ENCODE measurements around the gene OR4F17.
"Not testable (repeated sequence)": the region's sequence is repeated elsewhere in the genome, so short reads cannot be mapped to it uniquely, and the experiment has no call there.

The OR4F17 gene, protein sequence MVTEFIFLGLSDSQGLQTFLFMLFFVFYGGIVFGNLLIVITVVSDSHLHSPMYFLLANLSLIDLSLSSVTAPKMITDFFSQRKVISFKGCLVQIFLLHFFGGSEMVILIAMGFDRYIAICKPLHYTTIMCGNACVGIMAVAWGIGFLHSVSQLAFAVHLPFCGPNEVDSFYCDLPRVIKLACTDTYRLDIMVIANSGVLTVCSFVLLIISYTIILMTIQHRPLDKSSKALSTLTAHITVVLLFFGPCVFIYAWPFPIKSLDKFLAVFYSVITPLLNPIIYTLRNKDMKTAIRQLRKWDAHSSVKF

GRCh38 chr19:106804-107203 lies at the start of gene OR4F17:
Gene OR4F17, plus strand, starts transcription at chr19:107104. Its CDS starts 3,575 bp downstream, at chr19:110679.
- DNase-seq (ENCODE audit: extremely low spot score); CTCF ChIA-PET; POLR2A ChIA-PET: not testable (repeated sequence)

- POLR2A ChIA-PET; CTCF ChIA-PET; DNase-seq (ENCODE audit: extremely low spot score): not testable (repeated sequence)
Measured at GRCh38 chr19:70793-71192, 36.1 kb upstream of the OR4F17 start.

- CTCF ChIA-PET; POLR2A ChIA-PET; DNase-seq (ENCODE audit: extremely low spot score): not testable (repeated sequence)
Measured at GRCh38 chr19:82864-83263, 24.0 kb upstream of the OR4F17 start.

DNA sequence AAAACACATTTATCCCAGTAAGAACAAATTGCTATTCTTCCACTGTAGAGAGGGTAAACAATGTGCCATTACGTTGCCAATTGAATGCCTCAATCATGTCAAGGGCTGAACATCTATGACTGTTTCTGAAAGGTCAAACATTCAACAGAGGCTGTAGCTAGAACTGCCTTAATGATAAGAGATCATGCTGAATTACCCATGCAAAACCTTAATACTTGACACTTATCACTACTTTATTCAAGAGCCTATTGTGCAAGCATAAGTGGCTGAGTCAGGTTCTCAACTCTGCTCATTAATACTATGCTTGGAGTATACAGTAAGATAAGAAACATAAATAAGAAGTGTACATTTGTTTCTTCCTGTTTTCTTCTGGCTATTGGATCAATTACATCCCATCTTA lies 23.3 kb upstream of the OR4F17 start:
- CTCF ChIA-PET; POLR2A ChIA-PET; DNase-seq (ENCODE audit: extremely low spot score): not testable (repeated sequence)

DNA sequence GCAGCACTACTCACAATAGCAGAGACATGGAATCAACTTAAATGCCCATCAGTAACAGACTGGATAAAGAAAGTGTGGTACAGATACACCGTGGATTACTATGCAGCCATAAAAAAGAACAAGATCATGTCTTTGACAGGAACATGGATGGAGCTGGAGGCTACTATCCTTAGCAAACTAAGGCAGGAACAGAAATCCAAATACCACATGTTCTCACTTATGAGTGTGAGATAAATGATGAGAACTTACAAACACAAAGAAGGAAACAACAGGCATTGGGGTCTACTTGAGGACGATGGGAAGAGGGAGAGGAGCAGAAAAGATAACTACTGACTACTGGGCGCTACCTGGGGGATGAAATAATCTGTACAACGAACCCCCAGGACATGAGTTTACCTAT lies 16.2 kb upstream of the OR4F17 start:
- DNase-seq (ENCODE audit: extremely low spot score); POLR2A ChIA-PET; CTCF ChIA-PET: not testable (repeated sequence)

DNA sequence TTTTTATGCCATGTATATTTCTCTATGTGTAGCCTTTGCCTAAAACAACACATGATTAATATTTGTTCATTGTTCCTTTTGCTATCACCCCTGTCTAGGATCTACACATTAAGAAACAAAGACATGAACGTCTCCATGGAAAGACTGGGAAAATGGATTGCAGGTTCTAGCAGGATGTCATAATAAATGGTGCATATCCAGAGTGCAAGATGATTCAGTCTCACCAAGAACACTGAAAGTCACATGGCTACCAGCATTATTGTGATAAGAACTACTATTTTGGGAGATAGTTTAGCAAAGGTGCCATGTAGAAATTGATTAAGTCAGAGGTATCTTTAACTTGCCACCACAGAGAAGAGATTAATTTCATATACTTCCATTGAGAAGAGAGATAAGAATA lies 12.1 kb upstream of the OR4F17 start:
- DNase-seq (ENCODE audit: extremely low spot score); POLR2A ChIA-PET; CTCF ChIA-PET: not testable (repeated sequence)

DNA sequence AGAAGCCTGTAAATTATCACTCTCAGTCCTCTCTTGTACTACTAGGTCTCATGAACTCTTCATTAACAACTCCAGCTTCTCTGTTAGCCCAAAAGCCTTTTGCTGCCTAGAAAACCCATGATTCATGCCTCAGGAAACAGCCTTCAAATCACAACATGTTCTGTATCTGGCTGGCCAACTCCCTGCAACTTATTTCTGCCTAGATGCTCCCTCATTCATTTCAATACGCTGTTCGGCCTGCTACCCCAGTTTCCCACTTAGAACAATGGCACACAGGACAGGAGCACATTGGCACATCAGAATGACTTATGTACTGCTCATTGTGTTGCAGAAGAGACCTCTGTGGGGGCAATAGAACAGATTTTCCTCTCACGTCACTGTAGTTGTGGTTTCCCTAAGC lies 9.3 kb upstream of the OR4F17 start:
- POLR2A ChIA-PET; DNase-seq (ENCODE audit: extremely low spot score); CTCF ChIA-PET: not testable (repeated sequence)

DNA sequence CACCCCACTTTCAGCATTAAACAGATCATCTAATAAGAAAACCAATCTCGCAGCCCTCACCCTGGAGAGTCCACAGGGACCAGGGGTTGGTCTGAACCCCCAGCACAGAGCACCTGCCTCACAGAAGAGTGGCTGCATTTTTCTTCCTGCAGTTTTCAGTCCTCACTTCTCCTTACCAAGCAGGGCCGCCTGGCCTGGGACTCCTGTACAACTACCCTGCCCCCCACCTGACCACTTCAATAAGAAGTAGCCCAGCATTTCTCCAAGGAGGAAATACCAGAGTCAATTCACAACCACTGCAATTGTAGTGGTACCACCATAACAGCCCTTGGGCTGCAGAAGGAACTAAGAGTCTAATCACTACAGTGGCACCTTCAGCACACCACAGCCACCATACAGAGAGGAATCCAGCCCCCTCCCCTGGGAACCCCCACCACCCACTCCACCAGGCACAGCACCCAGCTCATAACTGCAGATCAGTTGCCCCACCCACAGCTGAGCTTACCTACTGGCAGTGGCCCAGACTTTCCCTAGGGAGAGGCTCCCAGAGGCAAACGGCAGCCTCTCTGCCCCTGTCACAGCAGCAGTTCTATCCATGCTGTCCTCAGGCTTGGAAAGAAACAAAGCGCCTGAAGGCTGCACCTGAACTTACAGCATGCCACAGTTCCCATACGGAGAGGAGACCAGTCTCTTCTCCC lies 13.7 kb downstream of the OR4F17 start:
- DNase-seq (ENCODE audit: extremely low spot score); POLR2A ChIA-PET; CTCF ChIA-PET: not testable (repeated sequence)
